Thymus (tissue), 11 donors: ENCODE measurements around the gene TSHZ2. TPM values are rescaled to one million over a fixed set of nuclear protein-coding genes. Genes with fewer than 3 reads are reported as not detected.

Source experiments
- DNase-seq, 9 donors: peaks; one replicate each; pipeline ENCODE4 v3.0.0-alpha.2; 2013; ENCODE audit warnings: low spot score in 9 of 9, low read depth in 6 of 9, missing footprints in 1 of 9
- H3K27ac ChIP-seq, 2 donors: one replicate each; pipeline ENCODE4 v1.5.1; 2013; ENCODE audit warnings: control low read depth in 1 of 2, low read depth in 1 of 2, low read length in 1 of 2, mild to moderate bottlenecking in 1 of 2, moderate library complexity in 1 of 2
- H3K27me3 ChIP-seq, 2 donors: one replicate each; pipeline ENCODE4 v1.5.1; 2013; ENCODE audit warnings: low read length in 1 of 2; ENCODE audit not compliant: control insufficient read depth in 2 of 2, insufficient read depth in 1 of 2
- H3K36me3 ChIP-seq, 2 donors: one replicate each; pipeline ENCODE4 v1.5.1; 2013; ENCODE audit warnings: low read length in 1 of 2, mild to moderate bottlenecking in 1 of 2, moderate library complexity in 1 of 2; ENCODE audit not compliant: control insufficient read depth in 2 of 2, insufficient read depth in 2 of 2
- H3K4me1 ChIP-seq, 2 donors: one replicate each; pipeline ENCODE4 v1.5.1; 2013; ENCODE audit warnings: low read length in 2 of 2; ENCODE audit not compliant: control insufficient read depth in 2 of 2, insufficient read depth in 2 of 2
- H3K4me3 ChIP-seq, 2 donors: one replicate each; pipeline ENCODE4 v1.5.1; 2013; ENCODE audit warnings: low read length in 2 of 2, control low read depth in 1 of 2, mild to moderate bottlenecking in 1 of 2
- H3K9me3 ChIP-seq, 2 donors: one replicate each; pipeline ENCODE4 v1.5.1; 2013; ENCODE audit warnings: low read length in 1 of 2, mild to moderate bottlenecking in 1 of 2; ENCODE audit not compliant: control insufficient read depth in 2 of 2, insufficient read depth in 1 of 2
- WGBS: extraction: QIAGEN DNeasy Blood & Tissue Kit; methylation state at CpG from one replicate; pipeline ENCODE4 v1.1.7; 2013; 5-methylcytosine and 5-hydroxymethylcytosine counted together
- polyA plus RNA-seq: library from polyadenylated mRNA; stranded (reverse); fragments of 200-250 nt; gene quantifications from one replicate; pipeline ENCODE4 v1.2.3, GENCODE V29; 2013
- total RNA-seq: library from RNA; stranded (reverse); fragments of 120-200 nt; gene quantifications from one replicate; pipeline ENCODE4 v1.2.4, GENCODE V29; 2013
- donor health status: healthy.

TSHZ2 gene
- total and polyA plus RNA-seq, 2 donors = 1.4 to 2.4 TPM

DNA sequence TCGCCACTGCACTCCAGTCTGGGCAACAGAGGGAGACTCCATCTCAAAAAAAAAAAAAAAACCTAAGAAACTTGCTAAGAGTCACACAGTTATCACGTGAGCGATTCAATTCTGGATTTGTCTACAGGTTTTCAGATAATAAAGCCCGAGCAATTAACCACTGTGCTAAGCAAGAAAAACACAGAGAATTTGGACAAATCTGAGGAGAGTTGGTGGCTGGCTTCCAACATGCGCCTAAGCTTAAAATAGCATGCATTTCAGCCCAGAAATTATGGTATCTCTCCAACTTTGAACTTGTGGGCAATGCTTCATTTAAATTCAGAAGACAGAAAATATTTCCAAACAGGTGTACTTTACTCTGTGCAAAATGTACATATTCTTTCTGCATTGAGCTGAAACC lies 232.9 kb downstream of the TSHZ2 start:
- Histone ChIP-seq H3K27ac (no peak overlapping the region), H3K4me1 (no peaks in the 10 kb centered on the region), H3K36me3 (no peaks in the 10 kb centered on the region), H3K9me3 (no peaks in the 10 kb centered on the region), H3K4me3 (no peak overlapping the region), H3K27me3 (no peaks in the 10 kb centered on the region)
- DNase-seq = no peak
- WGBS = 91% methylated on average over 5 of the region's 5 CpGs

DNA sequence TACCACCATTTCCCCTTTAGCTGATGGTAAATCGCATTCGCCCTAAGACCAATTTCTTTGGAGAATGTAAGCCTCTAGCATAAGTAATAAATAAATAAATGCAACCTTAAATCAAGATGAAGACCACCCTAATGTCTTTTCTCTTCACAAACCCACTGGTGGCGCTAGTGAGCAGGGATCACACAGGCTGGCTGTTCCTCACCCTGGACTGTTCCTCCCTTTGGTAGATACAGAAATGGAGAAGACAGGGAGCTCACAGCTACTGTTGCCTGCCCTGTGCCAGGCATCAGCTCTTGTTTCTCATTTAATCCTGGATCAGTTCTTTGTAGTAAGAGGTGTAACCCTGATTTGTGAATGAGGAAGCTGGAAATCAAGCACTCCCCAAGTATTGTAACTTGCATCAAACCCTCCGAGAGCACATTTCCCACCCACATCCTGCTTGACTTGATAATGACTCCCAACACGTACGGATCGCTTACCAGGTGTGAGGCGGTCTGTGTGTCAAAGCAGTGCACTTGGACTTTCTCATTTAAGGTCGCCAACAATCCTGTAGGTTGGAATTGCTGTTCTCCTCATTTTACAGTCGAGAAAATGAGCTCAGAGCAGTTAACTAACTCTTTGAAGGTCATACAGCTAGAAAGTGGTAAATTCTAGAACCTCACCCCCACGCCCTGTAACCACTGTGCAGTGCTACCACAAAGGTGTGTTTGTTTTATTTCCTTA lies 236.1 kb downstream of the TSHZ2 start:
- no peaks in the 10 kb centered on the region for H3K9me3 ChIP-seq
- H3K4me1 ChIP-seq = no peaks in the 10 kb centered on the region
- no peaks in the 10 kb centered on the region for H3K36me3 ChIP-seq
- no peak for DNase-seq
- no peaks in the 10 kb centered on the region for H3K27me3 ChIP-seq
- H3K4me3 ChIP-seq = no peak overlapping the region
- no peak overlapping the region for H3K27ac ChIP-seq
- WGBS = 64% methylated on average over 11 of the region's 11 CpGs

DNA sequence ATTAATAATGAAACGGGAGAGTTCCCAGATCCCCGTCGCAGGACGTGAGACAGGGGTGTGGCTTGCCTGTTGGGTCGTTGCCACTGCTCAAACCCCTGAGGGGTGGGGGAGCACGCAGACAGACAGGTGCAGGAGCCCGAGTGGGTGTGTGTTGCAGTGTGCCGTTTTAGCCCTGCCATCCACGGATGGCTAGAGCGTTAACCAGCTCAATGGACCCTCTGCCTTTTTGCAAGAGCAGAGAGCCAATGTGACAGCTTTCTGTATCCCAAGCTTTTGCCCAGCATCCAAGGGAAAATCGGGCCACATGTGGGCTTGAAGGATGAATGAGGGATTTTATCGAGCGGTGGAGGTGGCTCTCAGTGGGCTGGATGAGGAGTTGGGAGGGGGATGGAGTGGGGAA lies 237.9 kb downstream of the TSHZ2 start:
- no peaks in the 10 kb centered on the region for H3K9me3 ChIP-seq
- H3K36me3 ChIP-seq = no peaks in the 10 kb centered on the region
- H3K4me3 ChIP-seq = no peak overlapping the region
- WGBS = 87% methylated on average over 13 of the region's 13 CpGs
- no peak overlapping the region for H3K27ac ChIP-seq
- no peak for DNase-seq
- H3K27me3 ChIP-seq = peaks cover 0 to 2% of the 10 kb centered on the region in 2 donors
- H3K4me1 ChIP-seq = no peaks in the 10 kb centered on the region

DNA sequence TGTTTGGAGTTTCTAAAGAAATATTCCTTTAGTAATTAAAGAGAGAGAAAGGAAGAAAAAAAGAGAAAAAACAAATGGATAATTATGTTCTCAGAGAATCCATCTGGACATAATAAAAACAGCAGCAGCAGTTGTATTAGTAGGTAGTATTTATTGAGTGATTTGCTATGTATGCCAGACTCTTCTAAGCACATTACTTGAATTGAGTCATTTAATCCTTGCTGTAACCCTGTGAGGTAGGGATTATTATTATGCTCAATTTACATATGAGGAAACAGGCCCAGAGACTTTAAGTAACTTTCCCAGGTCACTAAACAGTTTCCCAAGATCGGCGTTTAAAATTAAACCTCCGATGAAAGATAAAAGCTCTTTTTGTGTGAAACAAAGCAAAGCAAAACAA lies 238.8 kb downstream of the TSHZ2 start:
- Histone ChIP-seq H3K9me3 (no peaks in the 10 kb centered on the region), H3K27ac (no peak overlapping the region), H3K4me3 (no peak overlapping the region), H3K27me3 (peaks cover 0 to 2% of the 10 kb centered on the region in 2 donors), H3K36me3 (no peaks in the 10 kb centered on the region), H3K4me1 (no peaks in the 10 kb centered on the region)
- WGBS = 94% methylated on average over 3 of the region's 3 CpGs
- no peak for DNase-seq

DNA sequence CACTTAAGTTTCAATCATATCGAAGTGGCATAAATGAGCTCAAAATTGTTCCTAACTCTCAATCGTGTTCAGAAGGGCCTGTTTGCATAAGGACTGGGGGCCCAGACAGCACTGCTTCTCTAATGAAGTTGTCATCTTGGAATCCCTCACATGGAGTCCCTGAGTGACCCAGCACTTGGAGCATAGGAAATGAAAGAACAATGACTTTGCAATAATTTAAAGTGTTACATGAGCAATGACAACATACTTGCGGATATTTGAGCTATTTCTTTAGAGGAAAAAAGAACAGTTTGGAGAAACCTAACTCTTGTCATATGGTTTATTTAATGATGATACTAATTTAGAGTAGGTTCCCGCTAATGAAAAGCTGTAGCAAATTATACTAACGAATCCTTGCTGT lies 239.9 kb downstream of the TSHZ2 start:
- no peaks in the 10 kb centered on the region for H3K9me3 ChIP-seq
- H3K27ac ChIP-seq = no peak overlapping the region
- no peaks in the 10 kb centered on the region for H3K36me3 ChIP-seq
- peaks cover 0 to 12% of the 10 kb centered on the region in 2 donors for H3K27me3 ChIP-seq
- DNase-seq = no peak
- no peaks in the 10 kb centered on the region for H3K4me1 ChIP-seq
- no peak overlapping the region for H3K4me3 ChIP-seq
- 89% methylated on average over 5 of the region's 5 CpGs for WGBS

DNA sequence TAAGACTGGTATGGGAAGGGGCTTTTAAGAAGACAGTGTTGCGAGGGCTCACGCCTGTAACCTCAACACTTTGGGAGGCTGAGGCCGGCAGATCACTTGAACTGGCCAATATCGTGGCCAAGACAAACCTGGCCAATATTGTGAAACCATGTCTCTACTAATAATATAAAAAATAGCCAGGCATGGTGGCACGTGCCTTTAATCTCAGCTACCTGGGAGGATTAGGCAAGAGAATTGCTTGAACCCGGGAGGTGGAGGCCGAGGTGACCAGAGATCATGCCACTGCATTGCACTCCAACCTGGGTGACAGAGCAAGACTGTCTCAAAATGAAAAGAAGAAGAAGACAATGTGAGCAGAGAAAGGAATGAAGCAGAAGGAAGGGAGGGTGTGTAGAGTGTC lies 242.2 kb downstream of the TSHZ2 start:
- Histone ChIP-seq H3K27me3 (peaks cover 0 to 15% of the 10 kb centered on the region in 2 donors), H3K9me3 (no peaks in the 10 kb centered on the region), H3K4me1 (no peaks in the 10 kb centered on the region), H3K27ac (no peak overlapping the region), H3K4me3 (no peak overlapping the region), H3K36me3 (no peaks in the 10 kb centered on the region)
- no peak for DNase-seq
- WGBS = 96% methylated on average over 7 of the region's 7 CpGs

DNA sequence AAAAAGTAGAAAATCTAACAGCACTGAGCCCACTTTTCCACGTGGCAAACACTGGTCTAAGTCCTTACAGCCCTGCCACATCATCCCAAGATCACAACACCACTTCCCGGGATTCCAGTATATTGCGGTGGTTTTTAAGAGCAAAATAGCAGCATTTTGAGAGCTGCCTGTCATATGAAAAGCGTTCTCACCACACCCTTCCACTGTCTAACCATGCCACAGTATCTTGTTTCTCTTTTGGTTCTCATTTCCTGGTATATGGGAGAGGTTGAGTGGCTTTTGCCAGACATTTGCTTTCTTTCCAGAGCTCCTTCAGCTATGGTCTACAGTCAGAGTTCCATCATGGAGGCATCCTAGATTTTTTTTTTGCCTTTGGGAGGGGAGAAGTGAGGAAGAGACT lies 243.0 kb downstream of the TSHZ2 start:
- H3K4me1 ChIP-seq = no peaks in the 10 kb centered on the region
- H3K27me3 ChIP-seq = peaks cover 0 to 15% of the 10 kb centered on the region in 2 donors
- peak in 1 of 9 donors; percentile 8 for DNase-seq
- no peak overlapping the region for H3K27ac ChIP-seq
- no peaks in the 10 kb centered on the region for H3K9me3 ChIP-seq
- no peaks in the 10 kb centered on the region for H3K36me3 ChIP-seq
- H3K4me3 ChIP-seq = no peak overlapping the region
- 80% methylated on average over 4 of the region's 4 CpGs for WGBS

DNA sequence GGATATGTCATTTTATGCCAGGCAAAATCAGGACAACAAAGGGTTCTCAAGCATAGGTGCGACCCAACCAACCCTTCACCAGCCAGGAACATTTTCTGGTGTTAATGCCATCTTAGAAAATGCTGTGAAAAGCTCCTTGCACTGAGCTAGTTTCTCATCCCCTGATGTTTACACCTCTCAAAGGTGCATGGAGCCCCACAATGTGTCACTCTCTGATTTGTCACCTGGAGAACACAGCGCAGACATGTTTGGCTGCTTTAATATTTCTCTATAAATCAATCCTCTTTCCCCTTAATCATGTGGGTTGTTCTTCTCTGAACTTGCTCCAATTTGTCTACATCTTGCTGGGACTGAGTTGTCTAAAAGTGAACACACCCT lies 244.3 kb downstream of the TSHZ2 start:
- H3K36me3 ChIP-seq = no peaks in the 10 kb centered on the region
- no peak for DNase-seq
- 96% methylated on average over 2 of the region's 2 CpGs for WGBS
- H3K27ac ChIP-seq = no peak overlapping the region
- H3K4me1 ChIP-seq = no peaks in the 10 kb centered on the region
- no peaks in the 10 kb centered on the region for H3K9me3 ChIP-seq
- H3K27me3 ChIP-seq = peaks cover 0 to 15% of the 10 kb centered on the region in 2 donors
- no peak overlapping the region for H3K4me3 ChIP-seq

DNA sequence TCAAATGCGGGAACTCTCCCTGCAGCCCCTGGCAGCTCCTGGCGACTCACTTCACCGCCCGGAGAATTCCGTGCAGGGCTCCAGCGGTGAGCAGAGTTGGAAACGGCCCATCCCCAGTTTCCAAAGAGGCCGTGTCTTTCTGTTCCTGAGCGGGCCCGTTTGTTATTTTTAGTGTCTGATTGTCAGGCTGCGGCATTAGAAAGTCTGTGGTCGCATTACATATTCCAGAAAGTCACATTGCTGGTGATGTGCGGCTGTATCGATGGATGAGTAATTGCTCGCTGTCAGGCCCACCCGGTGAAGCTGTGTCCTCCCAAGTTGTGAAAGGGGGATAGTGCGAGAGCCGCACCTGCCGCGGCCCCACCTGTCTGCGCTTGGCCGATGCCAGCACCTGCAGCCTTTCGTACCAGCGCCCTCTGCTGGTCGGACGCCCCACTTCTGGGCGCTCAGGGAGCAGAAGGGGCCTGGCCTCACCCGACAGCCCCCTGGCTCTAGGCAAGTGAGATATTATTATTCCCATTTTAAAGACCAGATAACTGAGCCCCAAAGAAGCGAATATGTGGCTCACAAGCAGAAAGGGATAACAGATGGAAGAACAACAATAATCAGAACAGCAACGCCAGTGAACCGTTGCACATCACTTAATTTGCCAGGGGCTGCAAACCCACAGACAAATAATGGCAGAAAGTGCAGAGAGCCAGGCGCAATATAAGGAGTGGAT lies 244.9 kb downstream of the TSHZ2 start:
- no peaks in the 10 kb centered on the region for H3K4me1 ChIP-seq
- H3K9me3 ChIP-seq = no peaks in the 10 kb centered on the region
- H3K36me3 ChIP-seq = no peaks in the 10 kb centered on the region
- no peak overlapping the region for H3K4me3 ChIP-seq
- WGBS = 23% methylated on average over 32 of the region's 32 CpGs
- DNase-seq = peak; percentile 14 to 77 (median 51)
- no peak overlapping the region for H3K27ac ChIP-seq
- H3K27me3 ChIP-seq = peaks cover 0 to 15% of the 10 kb centered on the region in 2 donors
